Mesenchymal stem cell (in vitro differentiated cells and primary cell): ENCODE data around the gene ENPP1.
A peak's percentile ranks its signal among the peaks of the same experiment; 100 is the strongest.

Experiments
- DNase-seq: peaks from one replicate; pipeline ENCODE4 v3.0.0-alpha.2; 2013
- H2AFZ ChIP-seq: one replicate; pipeline ENCODE4 v1.6.1; 2013; ENCODE audit warnings: low read depth, mild to moderate bottlenecking, control low read depth, inconsistent platforms, low read length, moderate library complexity
- H2AK5ac ChIP-seq: 2 replicates; pipeline ENCODE4 v1.6.1; 2013; ENCODE audit warnings: low read length, moderate library complexity, mild to moderate bottlenecking, inconsistent platforms; ENCODE audit not compliant: severe bottlenecking
- H2BK120ac ChIP-seq: one replicate; pipeline ENCODE4 v1.6.1; 2013; ENCODE audit warnings: low read depth, mild to moderate bottlenecking, inconsistent platforms, low read length, moderate library complexity
- H2BK12ac ChIP-seq, 2 experiments: one replicate each; pipeline ENCODE4 v1.6.1; 2013; ENCODE audit warnings: inconsistent platforms in 2 of 2, low read length in 2 of 2, mild to moderate bottlenecking in 2 of 2, moderate library complexity in 2 of 2, control low read depth in 1 of 2
- H2BK15ac ChIP-seq: one replicate; pipeline ENCODE4 v1.6.1; 2013; ENCODE audit warnings: mild to moderate bottlenecking, low read depth, inconsistent platforms; ENCODE audit not compliant: poor library complexity, severe bottlenecking
- H2BK5ac ChIP-seq: 2 replicates; pipeline ENCODE4 v1.6.1; 2013; ENCODE audit warnings: low read depth, mild to moderate bottlenecking, low read length, control low read depth, inconsistent platforms; ENCODE audit not compliant: poor library complexity, severe bottlenecking
- H3K14ac ChIP-seq, 2 experiments: one replicate each; pipeline ENCODE4 v1.6.1; 2013; ENCODE audit warnings: inconsistent platforms in 2 of 2, low read length in 2 of 2, control low read depth in 1 of 2, mild to moderate bottlenecking in 1 of 2, moderate library complexity in 1 of 2
- H3K18ac ChIP-seq, 2 experiments: one replicate each; pipeline ENCODE4 v1.6.1; 2013; ENCODE audit warnings: inconsistent platforms in 2 of 2, low read length in 2 of 2, control low read depth in 1 of 2, low read depth in 1 of 2, mild to moderate bottlenecking in 1 of 2
- H3K23ac ChIP-seq, 2 experiments: one replicate each; pipeline ENCODE4 v1.6.1; 2013; ENCODE audit warnings: inconsistent platforms in 2 of 2, low read length in 2 of 2, mild to moderate bottlenecking in 2 of 2, moderate library complexity in 2 of 2, control low read depth in 1 of 2
- H3K27ac ChIP-seq: 2 replicates; pipeline ENCODE4 v1.5.1; 2013; ENCODE audit warnings: mild to moderate bottlenecking, moderate library complexity, low read length, control low read depth, inconsistent platforms; ENCODE audit not compliant: poor library complexity, severe bottlenecking
- H3K27me3 ChIP-seq, 2 experiments: 2 replicates each; pipeline versions ENCODE4 v1.6.1 to v1.7.0; 2013; ENCODE audit warnings: low read length in 2 of 2, mild to moderate bottlenecking in 2 of 2, moderate library complexity in 2 of 2, control low read depth in 1 of 2, inconsistent platforms in 1 of 2; ENCODE audit not compliant: control insufficient read depth in 1 of 2, insufficient read depth in 1 of 2
- H3K36me3 ChIP-seq, 2 experiments: 2 replicates each; pipeline versions ENCODE4 v1.6.1 to v1.7.0; 2013; ENCODE audit warnings: low read length in 2 of 2, control low read depth in 1 of 2, inconsistent platforms in 1 of 2, low read depth in 1 of 2, mild to moderate bottlenecking in 1 of 2; ENCODE audit not compliant: insufficient read depth in 2 of 2, control insufficient read depth in 1 of 2
- H3K4ac ChIP-seq, 2 experiments: one replicate each; pipeline ENCODE4 v1.6.1; 2013; ENCODE audit warnings: inconsistent platforms in 2 of 2, low read length in 2 of 2, mild to moderate bottlenecking in 2 of 2, moderate library complexity in 2 of 2, control low read depth in 1 of 2, low read depth in 1 of 2
- H3K4me1 ChIP-seq: 2 replicates; pipeline ENCODE4 v1.6.1; 2013; ENCODE audit warnings: low read depth, low read length, control low read depth; ENCODE audit not compliant: control insufficient read depth, insufficient read depth
- H3K4me2 ChIP-seq: 2 replicates; pipeline ENCODE4 v1.6.1; 2013; ENCODE audit warnings: low read length, mild to moderate bottlenecking, inconsistent platforms; ENCODE audit not compliant: poor library complexity, severe bottlenecking
- H3K4me3 ChIP-seq, 2 experiments: 2 replicates each; pipeline versions ENCODE4 v1.5.1 to v1.7.0; 2013; ENCODE audit warnings: low read length in 2 of 2, mild to moderate bottlenecking in 2 of 2, control low read depth in 1 of 2, low read depth in 1 of 2; ENCODE audit not compliant: insufficient read depth in 1 of 2
- H3K79me1 ChIP-seq: replicated peaks from 2 replicates; pipeline ENCODE4 v1.6.1; 2013; ENCODE audit warnings: mild to moderate bottlenecking, control low read depth, low read length, inconsistent platforms; ENCODE audit not compliant: poor library complexity, severe bottlenecking
- H3K9ac ChIP-seq: 2 replicates; pipeline ENCODE4 v1.7.0; 2013; ENCODE audit warnings: mild to moderate bottlenecking, low read length, moderate library complexity
- H3K9me3 ChIP-seq: 2 replicates; pipeline ENCODE4 v1.7.0; 2013; ENCODE audit warnings: mild to moderate bottlenecking, low read length; ENCODE audit not compliant: control insufficient read depth
- H4K8ac ChIP-seq: one replicate; pipeline ENCODE4 v1.6.1; 2013; ENCODE audit warnings: inconsistent platforms, mild to moderate bottlenecking, low read length, moderate library complexity
- H4K91ac ChIP-seq: one replicate; pipeline ENCODE4 v1.6.1; 2013; ENCODE audit warnings: mild to moderate bottlenecking, low read length, inconsistent platforms
- WGBS: methylation state at CpG from one replicate; pipeline ENCODE4 v1.1.7; 2013; ENCODE audit warnings: mixed read lengths; 5-methylcytosine and 5-hydroxymethylcytosine counted together

The ENPP1 gene

GRCh38 chr6:131782764-131783163, 25.1 kb upstream of the ENPP1 start:
- Histone ChIP-seq H3K4ac (no peak overlapping the region), H3K4me1 (no peaks in the 10 kb centered on the region), H3K36me3 (no peaks in the 10 kb centered on the region), H3K23ac (no peak overlapping the region), H3K79me1 (no peaks in the 10 kb centered on the region), H3K18ac (no peak overlapping the region), H3K9ac (no peak overlapping the region), H3K4me2 (no peak overlapping the region), H2BK120ac (no peak overlapping the region), H2AK5ac (no peak overlapping the region), H2BK5ac (no peak overlapping the region), H3K27me3 (no peaks in the 10 kb centered on the region), H4K8ac (no peak overlapping the region), H3K27ac (no peak overlapping the region), H3K14ac (no peak overlapping the region), H2BK12ac (no peak overlapping the region), H2AFZ (no peak overlapping the region), H2BK15ac (no peak overlapping the region), H4K91ac (no peak overlapping the region), H3K4me3 (no peak overlapping the region), H3K9me3 (no peaks in the 10 kb centered on the region)
- no peak for DNase-seq
- WGBS = 75% methylated on average over 1 of the region's 1 CpG

- Histone ChIP-seq H3K36me3 (no peaks in the 10 kb centered on the region), H2BK5ac (no peak overlapping the region)
Measured at GRCh38 chr6:131784561-131784960, 23.3 kb upstream of the ENPP1 start.

GRCh38 chr6:131787079-131787478, 20.7 kb upstream of the ENPP1 start:
- H3K36me3 ChIP-seq = no peaks in the 10 kb centered on the region
- no peak overlapping the region for H3K4ac ChIP-seq
- no peak overlapping the region for H4K91ac ChIP-seq
- H2AK5ac ChIP-seq = no peak overlapping the region
- no peak overlapping the region for H2BK15ac ChIP-seq
- no peaks in the 10 kb centered on the region for H3K4me1 ChIP-seq
- H3K79me1 ChIP-seq = no peaks in the 10 kb centered on the region
- H2BK120ac ChIP-seq = no peak overlapping the region
- H2BK5ac ChIP-seq = no peak overlapping the region
- no peak overlapping the region for H3K18ac ChIP-seq
- H2BK12ac ChIP-seq = no peak overlapping the region
- no peaks in the 10 kb centered on the region for H3K27me3 ChIP-seq
- H3K27ac ChIP-seq = no peak overlapping the region
- H3K14ac ChIP-seq = no peak overlapping the region
- no peak overlapping the region for H3K23ac ChIP-seq
- H3K9ac ChIP-seq = no peak overlapping the region
- H4K8ac ChIP-seq = no peak overlapping the region
- DNase-seq = no peak
- H2AFZ ChIP-seq = no peak overlapping the region
- no peak overlapping the region for H3K4me3 ChIP-seq
- H3K9me3 ChIP-seq = no peaks in the 10 kb centered on the region
- no peak overlapping the region for H3K4me2 ChIP-seq

More at GRCh38 chr6:131784561-131784960, 23.3 kb upstream of the ENPP1 start:
- Histone ChIP-seq H3K4me3 (no peak overlapping the region), H3K27ac (no peak overlapping the region), H3K9me3 (no peaks in the 10 kb centered on the region), H3K4ac (no peak overlapping the region), H4K91ac (no peak overlapping the region), H3K4me2 (no peak overlapping the region), H3K9ac (no peak overlapping the region), H2BK120ac (no peak overlapping the region), H2BK12ac (no peak overlapping the region), H3K27me3 (no peaks in the 10 kb centered on the region), H3K14ac (no peak overlapping the region), H3K79me1 (no peaks in the 10 kb centered on the region), H2BK15ac (no peak overlapping the region), H2AK5ac (no peak overlapping the region), H2AFZ (no peak overlapping the region), H3K23ac (no peak overlapping the region), H3K4me1 (no peaks in the 10 kb centered on the region), H3K18ac (no peak overlapping the region), H4K8ac (no peak overlapping the region)
- 89% methylated on average over 1 of the region's 1 CpG for WGBS
- no peak for DNase-seq

- Histone ChIP-seq H3K9ac (peak overlapping the region; percentile 28), H3K23ac (no peak overlapping the region), H4K91ac (no peak overlapping the region), H3K9me3 (no peaks in the 10 kb centered on the region), H3K4ac (no peak overlapping the region), H3K27ac (no peak overlapping the region), H2AFZ (no peak overlapping the region), H2BK12ac (no peak overlapping the region), H3K27me3 (no peaks in the 10 kb centered on the region), H3K4me2 (no peak overlapping the region), H3K79me1 (no peaks in the 10 kb centered on the region), H2BK15ac (no peak overlapping the region), H3K4me3 (no peak overlapping the region), H2BK5ac (no peak overlapping the region), H3K36me3 (no peaks in the 10 kb centered on the region), H2AK5ac (no peak overlapping the region), H3K18ac (peak overlapping the region in 1 of 2 experiments; percentile 15), H4K8ac (no peak overlapping the region), H2BK120ac (no peak overlapping the region), H3K14ac (no peak overlapping the region), H3K4me1 (no peaks in the 10 kb centered on the region)
- WGBS = 83% methylated on average over 4 of the region's 8 CpGs
- peak; percentile 51 for DNase-seq
Measured at GRCh38 chr6:131787766-131788712, 19.8 kb upstream of the ENPP1 start.
